Measurements from ENCODE around the gene TECRL. TPM values are rescaled to one million over a fixed set of nuclear protein-coding genes. Genes with fewer than 3 reads are reported as not detected.

TECRL gene
- total and polyA plus RNA-seq, 2 experiments from 2014 or later: 358 to 494 TPM

DNA sequence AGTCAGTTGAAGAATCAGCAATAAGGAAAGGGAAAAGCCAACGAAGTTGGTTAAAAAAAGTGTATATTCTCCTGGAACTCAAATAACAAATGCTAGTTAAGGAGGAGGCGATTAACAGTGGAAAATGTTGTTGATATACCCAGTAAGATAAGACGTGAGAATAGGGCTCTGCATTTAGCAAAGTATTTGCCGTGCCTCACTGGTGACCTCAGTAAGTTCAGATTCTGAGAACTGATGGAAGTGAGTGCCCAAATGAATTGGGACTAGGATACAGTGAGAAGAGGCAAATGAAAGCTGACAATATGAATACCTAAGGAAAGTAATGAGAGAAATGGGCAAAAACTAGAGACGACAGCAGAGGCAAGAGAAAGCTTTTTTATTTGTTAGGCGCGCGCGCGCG lies 3.5 kb downstream of the TECRL start:
- Histone ChIP-seq H3K36me3 (peaks cover 1% of the 10 kb centered on the region), H3K27me3 (no peaks in the 10 kb centered on the region), H3K9me3 (ENCODE audit: low read depth) (no peaks in the 10 kb centered on the region), H3K4me1 (ENCODE audit: low read depth) (peaks cover 26% of the 10 kb centered on the region), H3K27ac (peak overlapping the region; percentile 91), H3K4me3 (peak overlapping the region; percentile 86)
- DNase-seq (ENCODE audit: low read depth in 1 of 2, low spot score in 1 of 2): peak in 1 of 2 donors; percentile 46
- TF ChIP-seq CTCF (IDR thresholded peaks at IDR 0.05; ENCODE audit: low read depth, low read length): no peak

- Histone ChIP-seq H3K27ac (peak overlapping the region; percentile 91), H3K27me3 (no peaks in the 10 kb centered on the region), H3K4me1 (ENCODE audit: low read depth) (peaks cover 14% of the 10 kb centered on the region), H3K4me3 (peak overlapping the region; percentile 86), H3K9me3 (ENCODE audit: low read depth) (no peaks in the 10 kb centered on the region), H3K36me3 (peaks cover 19% of the 10 kb centered on the region)
- no peak for TF ChIP-seq CTCF (IDR thresholded peaks at IDR 0.05; ENCODE audit: low read depth, low read length)
- no peak for DNase-seq (ENCODE audit: low read depth in 1 of 2, low spot score in 1 of 2)
Observed at GRCh38 chr4:64402684-64403083, 6.6 kb downstream of the TECRL start.

DNA sequence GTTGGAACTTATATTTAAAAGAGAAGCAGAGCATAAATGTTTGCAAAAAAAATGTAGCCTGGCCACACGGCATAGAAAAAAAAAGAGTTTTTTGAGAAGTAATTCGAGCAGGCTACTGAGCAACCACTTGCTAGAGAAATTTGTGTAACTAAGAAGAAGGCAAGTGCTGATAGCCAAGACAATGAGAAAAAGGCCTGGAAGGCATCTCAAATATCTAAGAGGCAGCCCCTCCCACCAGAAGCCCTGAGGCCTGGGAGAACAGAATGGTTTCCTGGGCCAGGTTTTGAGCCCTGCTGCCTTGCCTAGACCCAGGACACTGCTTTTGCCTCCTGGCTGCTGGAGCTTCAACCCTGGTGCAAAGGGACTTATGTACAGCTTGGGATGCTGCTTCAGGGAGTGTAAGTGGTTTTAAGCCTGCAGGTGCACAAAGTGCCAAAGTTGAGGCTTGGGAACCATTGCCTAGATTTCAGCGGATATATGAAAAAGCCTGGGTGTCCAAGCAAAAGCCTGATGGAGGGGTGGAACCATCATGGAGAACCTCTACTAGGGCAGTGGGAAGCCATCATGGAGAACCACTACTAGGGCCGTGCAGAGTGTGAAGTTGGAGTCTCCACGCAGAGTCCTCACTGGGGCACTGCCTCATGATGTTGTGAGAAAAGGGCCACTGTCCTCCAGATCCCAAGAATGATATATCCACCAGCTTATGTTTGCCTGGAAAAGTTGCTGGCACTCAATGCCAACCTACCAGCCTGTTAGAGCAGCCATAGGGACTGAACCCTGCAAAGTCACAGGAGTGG lies 9.7 kb downstream of the TECRL start:
- no peak for TF ChIP-seq CTCF (IDR thresholded peaks at IDR 0.05; ENCODE audit: low read depth, low read length)
- Histone ChIP-seq H3K27me3 (no peaks in the 10 kb centered on the region), H3K27ac (peak overlapping the region; percentile 36), H3K36me3 (peaks cover 30% of the 10 kb centered on the region), H3K4me3 (no peak overlapping the region), H3K4me1 (ENCODE audit: low read depth) (peaks cover 14% of the 10 kb centered on the region), H3K9me3 (ENCODE audit: low read depth) (no peaks in the 10 kb centered on the region)
- no peak for DNase-seq (ENCODE audit: low read depth in 1 of 2, low spot score in 1 of 2)

DNA sequence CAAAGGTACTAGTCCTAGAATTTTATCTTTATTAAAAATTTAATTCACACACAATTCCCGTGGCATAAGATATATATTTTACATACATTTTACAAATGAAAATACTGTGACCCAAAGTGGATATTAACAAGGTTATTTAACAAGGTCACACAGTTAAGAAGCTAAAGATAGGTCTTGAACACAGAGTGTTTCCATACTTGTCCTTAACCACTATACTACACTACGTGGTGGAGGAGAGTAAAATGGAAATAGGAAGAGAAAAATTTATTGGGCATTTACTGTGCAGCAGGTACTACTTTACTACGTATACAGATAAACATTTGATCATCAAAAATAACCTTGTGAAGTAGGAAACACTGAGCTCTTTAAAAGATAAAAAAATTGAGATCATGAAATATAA lies 14.8 kb downstream of the TECRL start:
- Histone ChIP-seq H3K9me3 (ENCODE audit: low read depth) (no peaks in the 10 kb centered on the region), H3K27ac (peak overlapping the region; percentile 35), H3K4me1 (ENCODE audit: low read depth) (peaks cover 31% of the 10 kb centered on the region), H3K4me3 (peak overlapping the region; percentile 3), H3K27me3 (no peaks in the 10 kb centered on the region), H3K36me3 (peaks cover 29% of the 10 kb centered on the region)
- DNase-seq (ENCODE audit: low read depth in 1 of 2, low spot score in 1 of 2): no peak
- TF ChIP-seq CTCF (IDR thresholded peaks at IDR 0.05; ENCODE audit: low read depth, low read length): no peak

DNA sequence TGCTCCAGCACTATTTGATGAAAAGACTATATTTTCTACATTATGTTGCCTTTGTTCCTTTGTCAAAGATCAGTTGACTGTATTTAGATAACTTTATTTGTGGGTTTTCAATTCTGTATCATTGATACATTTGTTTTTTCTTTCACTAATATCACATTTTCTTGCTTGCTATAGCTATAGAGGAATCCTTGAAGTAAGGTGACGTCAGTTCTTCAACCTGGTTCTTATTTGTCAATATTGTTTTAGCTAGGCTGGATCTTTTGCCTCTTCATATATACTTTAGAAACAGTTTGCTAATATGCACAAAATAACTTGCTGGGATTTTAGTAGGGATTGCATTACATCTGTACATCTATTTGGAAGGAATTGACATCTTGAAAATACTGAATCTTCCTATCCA lies 21.0 kb downstream of the TECRL start:
- Histone ChIP-seq H3K36me3 (peaks cover 42% of the 10 kb centered on the region), H3K4me3 (no peak overlapping the region), H3K9me3 (ENCODE audit: low read depth) (no peaks in the 10 kb centered on the region), H3K27me3 (no peaks in the 10 kb centered on the region), H3K4me1 (ENCODE audit: low read depth) (peaks cover 33% of the 10 kb centered on the region), H3K27ac (no peak overlapping the region)
- no peak for DNase-seq (ENCODE audit: low read depth in 1 of 2, low spot score in 1 of 2)
- TF ChIP-seq CTCF (IDR thresholded peaks at IDR 0.05; ENCODE audit: low read depth, low read length): no peak

Data from cardiac muscle cell (in vitro differentiated cells and primary cell).